HepG2 (cell line): ENCODE measurements around the gene VPS52. TPM values are rescaled to one million over a fixed set of nuclear protein-coding genes. Genes with fewer than 3 reads are reported as not detected.

ENCODE experiments used
- ATAC-seq: fragments of 200-7000 bp; cut with Tn5 transposase; 3 replicates; pipeline ENCODE4 v1.9.1; 2020; ENCODE audit warnings: mild to moderate bottlenecking, moderate library complexity
- BruUV-seq: library from RNA; stranded (reverse); fragments of 400-500 nt; replicated peaks from 2 replicates; lab custom pipeline; 2021; lab: Mats Ljungman, UMichigan
- CTCF ChIA-PET: fragments of 300-600 bp; formaldehyde crosslinking; extraction: SDS; loops from one replicate; lab custom pipeline; 2021; ENCODE audit warnings: low total read pairs, inconsistent platforms, low intra/inter-chr PET ratio; lab: Yijun Ruan, JAX
- POLR2A ChIA-PET: fragments of 350-600 bp; sonication (Branson Sonifier 250); formaldehyde crosslinking; loops from one replicate; lab custom pipeline; 2020; ENCODE audit warnings: antibody characterized with exemption, inconsistent platforms; lab: Yijun Ruan, JAX
- DNase-seq: peaks from one replicate; pipeline ENCODE4 v3.0.0-alpha.2; 2015; ENCODE audit warnings: low spot score
- FAIRE-seq: peaks from 3 replicates; lab custom pipeline; 2011; peaks lifted over from hg19 to GRCh38; lab: Jason Lieb, UNC
- H2AFZ ChIP-seq: one replicate; pipeline ENCODE4 v1.6.1; 2011; ENCODE audit warnings: low read length, inconsistent platforms
- H3K27ac ChIP-seq: fragments of 300-600 bp; 3 replicates; pipeline ENCODE4 v1.8.0; 2011; ENCODE audit warnings: mixed run types, mild to moderate bottlenecking, mixed read lengths, low read length, inconsistent platforms; ENCODE audit not compliant: insufficient read depth; ENCODE audit errors: extremely low read length
- H3K27me3 ChIP-seq, 2 experiments: fragments of 200-600 bp in 1 of 2; 2 replicates in 1 of 2; 3 replicates in 1 of 2; pipeline versions ENCODE4 v1.6.0 to v1.8.0; 2011; ENCODE audit warnings: low read length in 2 of 2, mild to moderate bottlenecking in 2 of 2, moderate library complexity in 2 of 2, inconsistent platforms in 1 of 2; ENCODE audit not compliant: insufficient read depth in 2 of 2, control insufficient read depth in 1 of 2
- H3K36me3 ChIP-seq, 2 experiments: fragments of 200-600 bp in 1 of 2; replicated peaks in 1 of 2; 2 replicates in 1 of 2; 3 replicates in 1 of 2; pipeline versions ENCODE4 v1.5.1 to v1.8.0; 2011; ENCODE audit warnings: low read length in 2 of 2, inconsistent platforms in 1 of 2; ENCODE audit not compliant: insufficient read depth in 2 of 2, control insufficient read depth in 1 of 2
- H3K4me1 ChIP-seq: 2 replicates; pipeline ENCODE4 v1.5.1; 2012; ENCODE audit warnings: low read length, inconsistent platforms; ENCODE audit not compliant: insufficient read depth
- H3K4me2 ChIP-seq: 2 replicates; pipeline ENCODE4 v1.6.0; 2011; ENCODE audit warnings: low read depth, low read length, inconsistent platforms
- H3K4me3 ChIP-seq, 3 experiments: fragments of 200-600 bp in 1 of 3; sonication (generic), shearing (Covaris generic) in 1 of 3; replicated peaks in 1 of 3; 2 replicates each; pipeline ENCODE4 v1.5.1; 2011 to 2016; ENCODE audit warnings: low read length in 3 of 3, inconsistent platforms in 2 of 3, low read depth in 2 of 3, mild to moderate bottlenecking in 2 of 3, control low read depth in 1 of 3, mixed read lengths in 1 of 3; ENCODE audit not compliant: insufficient read depth in 1 of 3
- H3K79me2 ChIP-seq: one replicate; pipeline ENCODE4 v1.6.1; 2011; ENCODE audit warnings: low read length, inconsistent platforms; ENCODE audit not compliant: insufficient read depth
- H3K9ac ChIP-seq: 2 replicates; pipeline ENCODE4 v1.6.0; 2011; ENCODE audit warnings: mild to moderate bottlenecking, low read depth, low read length, inconsistent platforms; ENCODE audit not compliant: insufficient read depth
- H3K9me3 ChIP-seq: 2 replicates; pipeline ENCODE4 v1.5.1; 2012; ENCODE audit warnings: mild to moderate bottlenecking, low read length
- H4K20me1 ChIP-seq: 2 replicates; pipeline ENCODE4 v1.6.0; 2011; ENCODE audit warnings: inconsistent platforms, mild to moderate bottlenecking, low read length, moderate library complexity; ENCODE audit not compliant: insufficient read depth
- ARID5B ChIP-seq: IDR thresholded peaks from 2 replicates; pipeline ENCODE4 v1.4.0; 2020; ENCODE audit warnings: mild to moderate bottlenecking, missing genetic modification reagents
- CEBPB ChIP-seq: IDR thresholded peaks from 2 replicates; pipeline ENCODE4 v1.6.1; 2011; ENCODE audit warnings: low read depth, low read length, improper control_type of control experiment, borderline replicate concordance
- MBNL3 ChIP-seq: fragments of 250-450 bp; sonication (Bioruptor Pico); conservative IDR thresholded peaks from 2 replicates; pipeline ENCODE4 v1.8.0; 2022; ENCODE audit warnings: mild to moderate bottlenecking, inconsistent platforms
- ZSCAN9 ChIP-seq: IDR thresholded peaks from 2 replicates; pipeline ENCODE4 v1.6.1; 2016; ENCODE audit warnings: borderline replicate concordance
- WGBS: methylation state at CpG from one replicate; pipeline ENCODE4 v1.1.6; 2017; ENCODE audit warnings: low lambda C conversion rate; 5-methylcytosine and 5-hydroxymethylcytosine counted together
- in situ Hi-C: cut with HindIII; loops from 2 replicates; pipeline ENCODE4 v1.10.0; 2017; ENCODE audit warnings: low pct_unique_long_range_greater_than_20kb; ENCODE audit not compliant: extremely low pct_ligation_motif_present
- intact Hi-C: fragments of 100-400 bp; cut with micrococcal nuclease; formaldehyde crosslinking; loops from one replicate; pipeline ENCODE4 v1.10.0; 2022; ENCODE audit not compliant: unreplicated experiment
- polyA plus RNA-seq, 8 experiments: library from polyadenylated mRNA; depleted of rRNA in 3 of 8; stranded (reverse) in 7 of 8; unstranded in 1 of 8; fragments of >200 nt; fragmentation: Illumina TruSeq in 4 of 8; extraction: Trizol in 4 of 8; gene quantifications; 2 replicates each; pipeline versions ENCODE4 v1.2.1 to v1.2.3, GENCODE V29; 2011 to 2016; ENCODE audit warnings: low read depth in 4 of 8, missing spikeins in 1 of 8, mixed read lengths in 1 of 8; ENCODE audit not compliant: insufficient read depth in 1 of 8
- total RNA-seq, 5 experiments: library from RNA; depleted of rRNA; stranded (reverse); fragments of >200 nt; fragmentation: Illumina TruSeq; extraction: Trizol; gene quantifications; 2 replicates each; pipeline ENCODE4 v1.2.3, GENCODE V29; 2016; ENCODE audit warnings: low read depth in 1 of 5

The VPS52 gene
- total and polyA plus RNA-seq, 2 of the 13 experiments (the other 11 are each of a cell fraction or from before 2014, with no cell fraction given): 48.9 to 85.5 TPM

GRCh38 chr6:33236852-33237251 is 34.8 kb downstream of the VPS52 start:
- ChIA-PET POLR2A (interaction anchor here (3.4 kb wide), 1 partner anchor 12 kb away, joined by 16 read pairs; no protein-coding TSS in a partner anchor), CTCF (no interaction called here)
- Histone ChIP-seq H3K27ac (no peak overlapping the region), H4K20me1 (no peaks in the 10 kb centered on the region), H3K27me3 (peaks cover 2 to 44% of the 10 kb centered on the region in 2 experiments; a peak in 4 of 5 replicates), H3K9ac (no peak overlapping the region), H3K9me3 (no peaks in the 10 kb centered on the region), H3K79me2 (no peaks in the 10 kb centered on the region), H3K36me3 (no peaks in the 10 kb centered on the region), H2AFZ (no peak overlapping the region), H3K4me2 (no peak overlapping the region), H3K4me1 (no peaks in the 10 kb centered on the region), H3K4me3 (no peak overlapping the region)
- TF ChIP-seq CEBPB: 0 out of 2 replicates have a peak, but pooled peaks have one; percentile 16
- no peak for TF ChIP-seq MBNL3 (CRISPR knock-in tag)
- DNase-seq (no peak), ATAC-seq (no peak), FAIRE-seq (no peak)
- 40% methylated on average over 6 of the region's 6 CpGs for WGBS
- BruUV-seq: no TSS peak
- intact Hi-C loops: no loop called here
- in situ Hi-C loops: no loop called here

GRCh38 chr6:33236328-33236727 is 35.3 kb downstream of the VPS52 start:
- Histone ChIP-seq H3K27ac (no peak overlapping the region), H3K36me3 (no peaks in the 10 kb centered on the region), H3K9ac (no peak overlapping the region), H3K4me3 (no peak overlapping the region), H3K4me1 (no peaks in the 10 kb centered on the region), H2AFZ (no peak overlapping the region), H3K4me2 (no peak overlapping the region), H3K9me3 (no peaks in the 10 kb centered on the region), H3K79me2 (no peaks in the 10 kb centered on the region), H3K27me3 (peaks cover 2 to 43% of the 10 kb centered on the region in 2 experiments; a peak in 4 of 5 replicates), H4K20me1 (no peaks in the 10 kb centered on the region)
- POLR2A ChIA-PET: interaction anchor here (1.6 to 3.4 kb wide), 2 partner anchors 13 kb away, joined by 6 to 16 read pairs; no protein-coding TSS in a partner anchor
- intact Hi-C loops: no loop called here
- no TSS peak for BruUV-seq
- in situ Hi-C loops: no loop called here
- FAIRE-seq: no peak
- TF ChIP-seq ARID5B (CRISPR knock-in tag): no peak
- TF ChIP-seq ZSCAN9 (CRISPR knock-in tag): no peak
- ATAC-seq: no peak
- no peak for DNase-seq
- CTCF ChIA-PET: no interaction called here
